HEK293T (cell line): Measurements from ENCODE around the gene CFAP92.

Source experiments
- CTCF ChIA-PET: fragments of 350-600 bp; formaldehyde crosslinking; extraction: SDS; loops from one replicate; lab custom pipeline; 2021; ENCODE audit warnings: antibody characterized with exemption, inconsistent platforms; lab: Yijun Ruan, JAX
- POLR2A ChIA-PET: fragments of 350-600 bp; formaldehyde crosslinking; extraction: SDS; loops from one replicate; lab custom pipeline; 2020; ENCODE audit warnings: antibody characterized with exemption, inconsistent platforms; lab: Yijun Ruan, JAX
- DNase-seq: peaks from one replicate; pipeline ENCODE4 v3.0.0; 2012; ENCODE audit warnings: mixed read lengths; ENCODE audit errors: extremely low spot score
- ARNT ChIP-seq: fragments of 450-650 bp; IDR thresholded peaks from 2 replicates; pipeline ENCODE4 v1.6.1; 2017; ENCODE audit warnings: mild to moderate bottlenecking
- BHLHE40 ChIP-seq: fragments of 450-650 bp; IDR thresholded peaks from 2 replicates; pipeline ENCODE4 v1.6.1; 2016; ENCODE audit warnings: mild to moderate bottlenecking, moderate library complexity, borderline replicate concordance
- CTBP1 ChIP-seq: fragments of 450-650 bp; IDR thresholded peaks from 2 replicates; pipeline ENCODE4 v1.6.1; 2016; ENCODE audit warnings: borderline replicate concordance
- ELF4 ChIP-seq: fragments of 450-650 bp; IDR thresholded peaks from 2 replicates; pipeline ENCODE4 v1.6.1; 2017; ENCODE audit warnings: antibody characterized with exemption
- FOXA1 ChIP-seq: fragments of 450-650 bp; IDR thresholded peaks from 2 replicates; pipeline ENCODE4 v1.6.1; 2016; ENCODE audit warnings: mild to moderate bottlenecking
- FOXK2 ChIP-seq: fragments of 450-650 bp; IDR thresholded peaks from 2 replicates; pipeline ENCODE4 v1.6.1; 2016; ENCODE audit warnings: mild to moderate bottlenecking
- FOXM1 ChIP-seq: fragments of 450-650 bp; IDR thresholded peaks from 2 replicates; pipeline ENCODE4 v1.6.1; 2017; ENCODE audit warnings: mild to moderate bottlenecking, borderline replicate concordance
- HDGF ChIP-seq: fragments of 450-650 bp; IDR thresholded peaks from 2 replicates; pipeline ENCODE4 v1.6.1; 2017; ENCODE audit warnings: antibody characterized with exemption, borderline replicate concordance
- L3MBTL2 ChIP-seq: fragments of 450-650 bp; conservative IDR thresholded peaks from 2 replicates; pipeline ENCODE4 v1.6.1; 2016; ENCODE audit warnings: mild to moderate bottlenecking
- LEF1 ChIP-seq: fragments of 450-650 bp; IDR thresholded peaks from 2 replicates; pipeline ENCODE4 v1.6.1; 2017; ENCODE audit warnings: mild to moderate bottlenecking, borderline replicate concordance
- NFRKB ChIP-seq: fragments of 450-650 bp; IDR thresholded peaks from 2 replicates; pipeline ENCODE4 v1.6.1; 2016; ENCODE audit warnings: mild to moderate bottlenecking, moderate library complexity
- SP1 ChIP-seq: fragments of 450-650 bp; IDR thresholded peaks from 2 replicates; pipeline ENCODE4 v1.6.1; 2017
- SUZ12 ChIP-seq: fragments of 450-650 bp; IDR thresholded peaks from 2 replicates; pipeline ENCODE4 v1.6.1; 2016; ENCODE audit warnings: mild to moderate bottlenecking
- TARDBP ChIP-seq: fragments of 450-650 bp; IDR thresholded peaks from 2 replicates; pipeline ENCODE4 v1.6.1; 2016
- ZNF384 ChIP-seq: fragments of 450-650 bp; IDR thresholded peaks from 2 replicates; pipeline ENCODE4 v1.6.1; 2016
- TF ChIP-seq, protein P1 (sequence below): fragments of 450-650 bp; IDR thresholded peaks from 2 replicates; pipeline ENCODE4 v1.6.1; 2016

CFAP92 gene, protein sequence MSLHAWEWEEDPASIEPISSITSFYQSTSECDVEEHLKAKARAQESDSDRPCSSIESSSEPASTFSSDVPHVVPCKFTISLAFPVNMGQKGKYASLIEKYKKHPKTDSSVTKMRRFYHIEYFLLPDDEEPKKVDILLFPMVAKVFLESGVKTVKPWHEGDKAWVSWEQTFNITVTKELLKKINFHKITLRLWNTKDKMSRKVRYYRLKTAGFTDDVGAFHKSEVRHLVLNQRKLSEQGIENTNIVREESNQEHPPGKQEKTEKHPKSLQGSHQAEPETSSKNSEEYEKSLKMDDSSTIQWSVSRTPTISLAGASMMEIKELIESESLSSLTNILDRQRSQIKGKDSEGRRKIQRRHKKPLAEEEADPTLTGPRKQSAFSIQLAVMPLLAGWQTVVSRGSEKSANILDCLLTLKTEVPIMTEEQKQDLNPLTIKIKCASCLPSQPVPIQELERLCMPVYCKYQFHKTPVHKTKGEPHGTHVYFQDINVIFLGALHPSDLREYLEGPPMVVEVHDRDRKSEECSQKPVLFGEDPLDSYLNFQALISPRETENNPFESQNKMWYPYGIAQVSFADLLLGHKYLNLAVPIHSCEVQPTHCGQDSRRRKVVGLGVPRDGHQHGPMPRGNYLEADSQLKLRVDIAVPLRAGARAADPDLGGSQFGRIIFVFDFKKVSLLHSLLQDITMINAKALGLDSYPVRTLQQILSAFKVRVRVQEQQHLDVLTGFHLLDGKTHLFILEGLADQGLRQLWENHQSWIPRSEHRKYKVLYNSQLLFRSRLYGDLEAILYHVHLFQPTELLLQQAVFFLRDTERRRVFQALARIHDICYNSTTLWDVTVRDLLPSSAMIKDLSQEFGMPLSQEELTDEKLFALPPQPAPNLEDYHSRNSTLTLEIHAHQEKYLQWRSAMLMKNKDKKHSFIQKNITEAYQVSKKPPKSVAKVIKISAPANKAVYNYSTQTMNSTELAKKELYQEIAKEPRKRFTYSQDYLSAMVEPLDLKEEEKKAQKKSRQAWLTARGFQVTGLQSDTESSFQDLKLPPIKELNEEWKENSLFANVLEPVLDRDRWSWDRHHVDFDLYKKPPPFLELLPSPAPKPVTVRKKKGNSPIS

DNA sequence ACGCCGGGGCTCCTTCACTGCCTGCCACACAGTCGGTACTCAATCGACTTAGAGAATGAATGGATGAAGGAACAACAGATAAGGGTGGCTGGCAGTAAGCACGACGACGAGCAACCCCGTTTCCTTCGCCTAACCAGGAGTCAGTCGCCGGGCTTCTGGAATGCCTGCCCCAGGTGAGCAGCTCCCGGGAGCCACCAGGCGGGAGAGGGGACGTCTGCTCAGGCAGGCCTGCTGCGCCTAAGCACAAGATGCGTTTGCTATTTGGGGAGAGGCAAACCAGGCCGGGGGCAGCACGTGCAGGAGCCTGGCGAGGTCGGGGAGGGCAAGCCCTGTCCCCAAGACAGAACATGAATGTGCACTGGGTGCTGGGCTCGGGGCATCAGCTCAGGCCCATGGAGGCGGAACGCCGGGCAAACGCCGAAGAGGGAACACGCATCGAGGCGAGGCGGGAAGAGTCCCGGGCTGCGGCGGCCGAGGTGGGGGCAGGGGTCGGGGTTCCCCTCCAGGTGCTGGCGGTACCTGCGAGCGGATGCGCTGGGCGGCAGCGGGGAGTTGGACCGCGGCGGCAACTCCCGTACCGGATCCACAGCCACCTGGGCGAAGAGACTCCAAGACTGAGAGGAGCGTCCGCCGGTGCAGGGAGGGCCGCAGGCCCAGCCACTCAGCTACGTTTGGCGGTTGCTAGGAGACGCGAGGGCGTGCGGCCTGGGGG, at the start of gene CFAP92:
TSS of gene CFAP92 (minus strand) at position 616 of the 712 bp plus-strand sequence. CDS start 772 bp downstream, outside the sequence.
- peak; percentile 40 for TF ChIP-seq L3MBTL2
- TF ChIP-seq NFRKB = no peak
- DNase-seq = peak; percentile 86
- CTCF ChIA-PET = interaction anchor here (0.6 to 0.8 kb wide), 2 partner anchors 10 to 1299 kb away, joined by 3 to 4 read pairs; no protein-coding TSS in a partner anchor
- POLR2A ChIA-PET = interaction anchor here (0.7 to 1.2 kb wide), 4 partner anchors 12 to 72 kb away, joined by 3 to 5 read pairs (median 4); no protein-coding TSS in a partner anchor

DNA sequence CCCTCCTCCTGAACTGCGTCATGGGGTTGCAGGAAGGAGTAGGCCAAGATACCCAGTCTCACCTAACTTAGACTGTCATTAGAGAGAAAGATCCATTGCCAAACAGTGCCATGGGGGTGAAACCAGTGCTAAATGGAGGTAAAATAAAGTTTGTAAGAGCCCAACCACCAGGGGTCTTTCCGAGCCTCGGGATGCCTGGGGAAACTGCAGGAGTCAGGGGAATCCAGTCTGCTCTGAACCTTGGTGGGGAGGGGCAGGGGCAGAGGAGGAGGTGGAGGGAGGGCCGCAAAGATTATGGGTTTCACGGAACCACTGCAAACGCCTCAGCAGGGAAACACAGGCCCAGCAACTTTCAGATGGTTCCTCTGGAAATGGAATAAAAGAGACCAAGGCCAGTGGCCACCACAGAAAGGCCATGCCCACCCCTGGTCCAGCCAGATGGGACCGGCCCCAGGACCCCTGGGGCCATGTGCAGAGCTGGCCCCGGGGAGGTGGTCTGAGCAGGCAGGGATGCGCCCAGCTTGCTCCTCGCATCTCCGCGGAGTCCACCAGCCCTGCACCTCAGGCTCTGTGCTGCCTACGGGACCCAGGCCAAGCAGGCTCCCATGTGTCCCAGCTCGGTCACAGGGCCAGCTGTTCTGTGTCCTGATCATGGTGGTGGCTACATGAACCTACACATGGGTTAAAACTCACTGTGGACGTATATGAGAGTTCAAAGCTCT, 46.9 kb upstream of the CFAP92 start:
- DNase-seq = no peak
- TF ChIP-seq ELF4 (no peak), FOXM1 (no peak), BHLHE40 (no peak), TARDBP (no peak), ZNF384 (no peak), ARNT (no peak), SUZ12 (no peak), HDGF (no peak), SP1 (no peak), LEF1 (no peak), FOXA1 (no peak)
- TF ChIP-seq, protein P1, sequence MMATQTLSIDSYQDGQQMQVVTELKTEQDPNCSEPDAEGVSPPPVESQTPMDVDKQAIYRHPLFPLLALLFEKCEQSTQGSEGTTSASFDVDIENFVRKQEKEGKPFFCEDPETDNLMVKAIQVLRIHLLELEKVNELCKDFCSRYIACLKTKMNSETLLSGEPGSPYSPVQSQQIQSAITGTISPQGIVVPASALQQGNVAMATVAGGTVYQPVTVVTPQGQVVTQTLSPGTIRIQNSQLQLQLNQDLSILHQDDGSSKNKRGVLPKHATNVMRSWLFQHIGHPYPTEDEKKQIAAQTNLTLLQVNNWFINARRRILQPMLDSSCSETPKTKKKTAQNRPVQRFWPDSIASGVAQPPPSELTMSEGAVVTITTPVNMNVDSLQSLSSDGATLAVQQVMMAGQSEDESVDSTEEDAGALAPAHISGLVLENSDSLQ = no peak
- ChIA-PET POLR2A (no interaction called here), CTCF (interaction anchor here (0.6 kb wide), 1 partner anchor 122 kb away, joined by 3 read pairs; no protein-coding TSS in a partner anchor)

DNA sequence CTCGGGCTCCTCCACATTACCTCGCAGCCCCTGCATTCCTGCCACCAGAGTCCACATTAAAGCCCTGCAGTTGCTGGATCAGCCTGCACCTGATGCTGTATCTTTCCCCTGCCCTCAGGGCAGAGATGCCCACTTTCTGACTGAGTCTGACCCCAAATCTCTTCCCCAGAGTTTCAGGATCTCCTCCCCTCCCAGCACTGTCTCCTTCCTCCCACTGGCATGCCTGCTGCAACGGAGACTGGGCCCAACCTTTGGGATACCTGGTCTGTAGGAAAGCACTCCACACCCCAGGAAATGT, 46.1 kb upstream of the CFAP92 start:
- CTCF ChIA-PET = interaction anchor here (1.3 kb wide), 1 partner anchor 13 kb away, joined by 8 read pairs; no protein-coding TSS in a partner anchor
- POLR2A ChIA-PET = no interaction called here
- DNase-seq = no peak
- no peak for TF ChIP-seq ELF4
- TF ChIP-seq L3MBTL2 = no peak
- TF ChIP-seq, protein P1 = no peak
- no peak for TF ChIP-seq SUZ12
- TF ChIP-seq NFRKB = no peak
- no peak for TF ChIP-seq ZNF384
- no peak for TF ChIP-seq TARDBP
- no peak for TF ChIP-seq LEF1
- no peak for TF ChIP-seq FOXM1
- TF ChIP-seq CTBP1 = no peak
- TF ChIP-seq HDGF = no peak

DNA sequence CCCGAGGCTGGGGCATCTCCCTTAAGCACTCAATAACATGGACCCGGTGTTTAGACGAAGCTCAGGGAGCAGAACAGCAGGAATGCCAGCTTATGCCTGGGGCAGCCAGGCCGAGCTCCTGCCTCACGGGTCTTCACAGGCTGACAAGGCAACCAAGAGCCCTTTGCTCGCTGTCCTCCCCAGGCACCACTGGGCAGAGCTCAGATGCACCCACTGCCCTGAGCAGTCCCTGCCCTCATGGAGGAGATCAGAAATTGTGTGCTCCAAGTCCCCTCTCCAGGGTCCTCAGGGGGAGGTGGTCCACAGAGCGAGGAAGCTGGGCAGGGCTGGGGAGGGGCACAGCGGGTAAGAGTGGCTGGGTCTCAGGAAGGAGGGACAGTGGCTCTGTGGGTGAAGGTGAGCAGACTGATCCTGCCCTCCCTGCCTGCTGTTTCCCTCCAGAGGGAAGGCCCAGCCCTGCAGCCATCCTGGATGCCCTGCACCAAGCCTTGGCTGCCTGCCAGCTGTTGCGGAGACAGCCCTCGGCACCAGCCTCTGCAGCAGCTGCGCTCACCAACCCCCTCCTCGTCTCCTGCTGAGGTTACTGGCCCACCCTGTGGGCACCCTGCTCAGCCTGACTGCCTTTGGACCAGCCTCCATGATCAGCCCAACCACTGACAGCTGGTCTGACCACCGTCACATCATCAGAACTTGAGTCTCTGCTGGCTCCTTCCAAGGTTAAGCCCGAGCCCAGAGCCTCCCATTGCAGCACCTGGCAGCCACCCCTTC, 45.6 kb upstream of the CFAP92 start:
- DNase-seq = no peak
- no peak for TF ChIP-seq BHLHE40
- CTCF ChIA-PET = interaction anchor here (0.7 to 1.3 kb wide), 2 partner anchors 13 to 46 kb away, joined by 3 to 8 read pairs; no protein-coding TSS in a partner anchor
- POLR2A ChIA-PET = no interaction called here

DNA sequence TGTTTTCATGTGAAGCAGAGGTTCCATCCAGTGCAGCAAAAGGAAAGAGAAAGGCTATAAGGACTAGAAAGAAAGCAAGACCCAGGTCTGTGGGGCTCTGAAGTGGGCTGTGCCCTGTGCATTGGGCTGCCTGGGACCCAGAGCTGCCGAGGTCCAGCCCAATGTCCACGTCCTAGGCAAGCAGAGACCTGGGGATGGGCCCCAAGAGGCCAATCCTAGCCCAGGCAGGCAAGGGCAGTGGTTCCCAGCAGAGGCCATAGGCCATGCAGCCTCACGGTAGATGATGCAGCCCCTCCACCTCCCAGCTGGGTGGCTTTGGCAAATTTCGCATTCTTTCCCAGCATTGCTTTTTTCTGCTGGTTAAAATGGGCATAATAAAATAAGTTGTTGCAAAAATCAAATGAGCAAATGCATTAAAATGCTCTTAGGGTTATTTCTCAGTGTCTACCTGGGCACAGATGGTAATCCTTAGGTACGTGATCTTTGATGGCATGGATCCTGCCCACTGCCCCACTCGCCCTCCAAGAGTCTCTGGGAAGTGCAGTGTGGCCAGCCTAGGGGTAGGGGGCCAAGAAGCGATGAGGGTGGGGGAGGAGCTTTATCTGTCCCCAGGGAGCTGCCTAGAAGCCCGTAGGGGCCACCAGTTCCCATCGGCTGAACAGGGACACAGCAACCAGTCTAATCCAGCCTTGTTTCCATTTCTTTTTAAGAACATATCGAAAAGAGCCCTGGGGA, 44.4 kb upstream of the CFAP92 start:
- TF ChIP-seq SP1 = no peak
- no peak for TF ChIP-seq CTBP1
- TF ChIP-seq FOXA1 = no peak
- no peak for TF ChIP-seq ELF4
- TF ChIP-seq ZNF384 = no peak
- TF ChIP-seq, protein P1 = no peak
- no peak for TF ChIP-seq HDGF
- no peak for TF ChIP-seq ARNT
- no peak for TF ChIP-seq FOXK2
- no peak for TF ChIP-seq LEF1
- no peak for TF ChIP-seq FOXM1
- TF ChIP-seq NFRKB = no peak
- no peak for TF ChIP-seq L3MBTL2
- TF ChIP-seq SUZ12 = no peak
- CTCF ChIA-PET = interaction anchor here (1.3 kb wide), 1 partner anchor 14 kb away, joined by 8 read pairs; no protein-coding TSS in a partner anchor
- POLR2A ChIA-PET = interaction anchor here (1.0 kb wide), 1 partner anchor 11 kb away, joined by 3 read pairs; no protein-coding TSS in a partner anchor
- no peak for DNase-seq
